HG03575 (cell line): ENCODE data around the gene GJB1.
"Not testable (repeated sequence)": the region's sequence is repeated elsewhere in the genome, so short reads cannot be mapped to it uniquely, and the experiment has no call there.

Experiments
- ATAC-seq: cut with Tn5 transposase; IDR thresholded peaks from one replicate; pipeline ENCODE4 v1.9.1; 2021; ENCODE audit not compliant: unreplicated experiment, insufficient number of reproducible peaks, low FRiP score; ENCODE audit errors: extremely low read depth

Gene GJB1

DNA sequence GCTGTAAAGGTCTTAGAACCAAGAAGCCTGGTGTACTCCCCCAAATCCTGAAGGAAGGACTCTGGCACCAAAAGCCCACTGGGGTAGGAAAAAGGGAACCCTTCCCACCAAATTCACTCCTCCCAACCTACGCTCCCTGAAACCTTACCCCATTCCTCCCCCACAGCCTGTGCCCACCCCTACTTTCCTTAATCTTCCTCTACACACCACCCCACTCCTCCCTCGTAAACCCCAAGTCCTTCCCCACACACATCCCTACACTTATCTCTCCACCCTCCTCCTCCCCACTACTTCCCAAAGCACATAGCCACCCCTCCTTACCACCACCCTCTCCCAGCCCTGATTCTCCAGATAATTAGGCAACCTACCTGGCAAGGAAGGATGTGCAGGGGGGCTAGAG lies 29.2 kb downstream of the GJB1 start:
- no peak for ATAC-seq

DNA sequence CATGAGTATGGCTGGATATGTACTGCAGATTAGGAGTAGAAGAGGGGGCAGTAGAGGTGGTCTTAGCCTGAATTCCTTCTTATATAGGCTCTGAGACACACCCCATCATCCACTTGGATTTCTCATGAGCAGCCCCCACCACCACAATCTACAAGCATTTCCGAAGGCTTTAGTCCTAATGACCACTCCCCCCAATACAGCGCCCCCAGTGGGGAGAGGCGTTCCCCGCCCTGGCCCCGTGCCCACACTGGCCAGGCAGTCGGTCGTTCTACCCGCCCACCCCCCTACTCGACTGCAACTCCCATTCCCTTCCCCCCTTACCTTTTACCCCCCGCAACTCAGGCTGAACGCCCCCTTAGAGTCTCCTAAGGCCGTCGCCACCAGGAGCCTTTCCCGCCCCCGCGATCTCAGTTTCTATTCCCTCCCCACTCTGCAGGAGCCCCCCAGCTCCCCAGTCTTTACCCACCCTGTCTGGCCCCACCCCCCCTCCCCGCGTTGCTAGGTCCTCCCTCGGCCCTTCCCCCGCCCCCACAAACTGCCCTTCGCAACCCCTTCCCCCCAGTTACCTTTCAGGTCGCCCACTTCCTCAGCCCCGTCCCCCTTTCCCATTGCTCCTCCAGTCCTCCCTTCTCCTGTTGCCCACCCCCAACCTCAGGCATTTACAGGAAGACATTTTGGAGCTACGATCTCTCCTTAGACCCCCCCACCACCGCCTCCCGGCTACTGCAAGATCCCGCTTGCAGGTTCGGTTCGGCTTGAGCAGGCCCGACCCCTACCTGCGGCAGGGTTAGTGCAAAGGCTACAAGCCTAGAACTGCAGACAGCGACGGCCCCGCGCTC lies 30.4 kb downstream of the GJB1 start:
- no peak for ATAC-seq

DNA sequence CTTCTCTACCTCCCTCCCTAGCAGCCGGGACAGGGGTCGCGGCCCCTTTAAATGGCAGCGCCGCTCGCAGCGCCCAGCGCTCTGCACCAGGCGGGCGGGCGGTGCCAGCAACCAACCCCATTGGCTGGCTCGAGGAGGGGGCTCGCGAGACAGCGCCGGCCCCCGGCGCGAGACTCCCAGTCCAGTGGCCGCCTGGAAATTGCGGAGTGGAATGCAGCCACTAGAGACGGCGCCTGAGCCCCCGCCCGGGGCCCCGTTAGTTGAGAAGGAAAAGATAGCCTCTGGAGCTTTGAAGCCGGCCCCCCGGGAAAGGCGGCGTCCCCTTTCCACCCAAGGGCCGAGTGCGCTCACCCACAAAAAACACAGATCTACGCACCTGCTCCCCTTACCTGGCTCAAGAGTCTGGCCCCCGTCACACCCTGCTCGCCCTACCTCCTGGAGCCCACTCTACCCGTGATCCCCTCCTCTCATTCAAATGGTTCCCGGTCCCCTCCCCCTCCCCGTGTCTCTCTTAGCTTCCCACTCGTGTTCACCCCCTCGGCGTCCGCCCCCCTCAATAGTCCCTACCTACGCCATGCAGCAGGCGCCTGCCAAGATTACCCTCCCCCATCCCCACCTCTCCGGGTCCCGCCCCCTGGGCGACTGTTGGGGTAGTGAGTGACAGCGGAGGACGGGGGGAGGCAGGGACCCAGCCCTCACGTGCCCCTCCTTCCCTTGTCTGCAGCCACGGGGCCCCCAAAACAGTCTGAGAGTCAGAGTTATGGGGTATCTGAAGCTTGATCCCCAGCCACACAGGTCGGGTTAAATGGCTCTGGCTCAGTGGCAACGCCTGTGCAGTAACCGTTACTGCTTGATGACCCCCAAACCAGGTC lies 31.3 kb downstream of the GJB1 start, which contains the start of gene ZMYM3:
Gene ZMYM3 (minus strand): TSS at position 49 of the 872 bp plus-strand sequence. CDS start 885 bp downstream, outside the sequence.
- no peak for ATAC-seq

DNA sequence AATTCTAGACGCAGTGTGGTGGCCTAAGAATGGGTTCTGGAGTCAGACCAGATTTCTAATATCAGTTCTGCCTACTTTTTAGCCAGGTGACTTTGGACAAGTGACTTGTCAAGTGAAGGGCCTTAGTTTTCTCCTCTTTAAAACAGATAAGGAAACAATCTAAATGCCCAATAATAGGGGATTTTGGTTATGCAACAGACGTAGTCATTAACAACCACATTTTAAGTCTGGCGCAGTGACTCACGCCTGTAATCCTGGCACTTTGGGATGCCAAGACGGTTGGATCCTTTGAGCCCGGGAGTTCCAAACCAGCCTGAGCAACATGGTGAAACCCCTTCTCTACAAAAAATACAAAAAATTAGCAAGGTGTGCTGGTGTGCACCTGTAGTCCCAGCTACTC lies 33.0 kb downstream of the GJB1 start:
- ATAC-seq: no peak

DNA sequence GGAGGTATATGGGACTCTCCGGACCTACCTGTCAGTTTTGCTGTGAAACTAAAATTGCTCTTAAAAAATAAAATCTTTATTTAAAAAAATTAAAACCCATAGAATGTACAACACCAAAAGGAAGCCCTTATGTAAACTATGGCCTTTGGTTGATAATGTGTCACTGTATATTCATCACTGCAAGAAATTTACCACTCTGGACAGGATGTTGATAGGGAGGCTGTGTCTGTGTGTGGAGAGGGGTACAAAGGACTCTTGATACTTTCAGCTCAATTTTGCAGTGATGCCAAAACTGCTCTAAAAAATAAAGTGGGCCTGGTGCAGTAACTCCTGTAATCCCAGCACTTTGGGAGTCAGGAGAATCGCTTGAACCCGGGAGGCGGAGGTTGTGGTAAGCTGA lies 33.8 kb downstream of the GJB1 start:
- no peak for ATAC-seq

DNA sequence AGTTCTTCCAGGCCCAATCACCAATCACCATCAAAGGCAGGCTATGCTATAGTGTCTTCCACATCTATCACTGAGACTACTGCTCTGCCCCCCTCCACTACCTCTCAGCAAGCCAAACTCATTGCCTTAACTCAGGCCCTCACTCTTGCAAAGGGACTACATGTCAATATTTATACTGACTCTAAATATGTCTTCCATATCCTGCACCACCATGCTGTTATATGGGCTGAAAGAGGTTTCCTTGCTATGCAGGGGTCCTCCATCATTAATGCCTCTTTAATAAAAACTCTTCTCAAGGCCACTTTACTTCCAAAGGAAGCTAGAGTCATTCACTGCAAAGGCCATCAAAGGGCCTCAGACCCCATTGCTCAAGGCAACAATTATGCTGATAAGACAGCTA lies 45.6 kb downstream of the GJB1 start:
- ATAC-seq: not testable (repeated sequence)

DNA sequence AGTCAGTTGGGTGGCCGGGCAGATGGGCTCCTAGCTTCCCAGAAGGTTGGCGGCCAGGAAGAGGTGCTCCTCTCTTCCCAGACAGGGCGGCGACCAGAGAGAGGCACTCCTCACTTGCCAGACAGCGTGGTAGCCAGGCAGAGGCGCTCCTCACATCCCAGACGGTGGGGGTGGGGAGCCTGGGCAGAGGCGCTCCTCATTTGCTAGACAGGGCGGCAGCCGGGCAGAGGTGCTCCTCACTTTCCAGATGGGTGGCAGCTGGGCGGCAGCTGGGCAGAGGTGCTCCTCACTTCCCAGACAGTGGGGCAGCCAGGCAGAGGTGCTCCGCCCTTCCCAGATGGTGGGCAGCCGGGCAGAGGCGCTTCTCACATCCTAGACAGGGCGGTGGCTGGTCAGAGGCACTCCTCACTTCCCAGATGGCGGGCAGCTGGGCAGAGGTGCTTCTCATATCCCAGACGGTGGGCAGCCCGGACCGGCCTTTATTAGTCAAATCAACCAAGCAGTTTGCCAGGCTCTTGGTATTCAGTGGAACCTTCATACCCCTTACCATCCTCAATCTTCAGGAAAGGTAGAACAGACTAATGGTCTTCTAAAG lies 46.9 kb downstream of the GJB1 start:
- no peak for ATAC-seq

DNA sequence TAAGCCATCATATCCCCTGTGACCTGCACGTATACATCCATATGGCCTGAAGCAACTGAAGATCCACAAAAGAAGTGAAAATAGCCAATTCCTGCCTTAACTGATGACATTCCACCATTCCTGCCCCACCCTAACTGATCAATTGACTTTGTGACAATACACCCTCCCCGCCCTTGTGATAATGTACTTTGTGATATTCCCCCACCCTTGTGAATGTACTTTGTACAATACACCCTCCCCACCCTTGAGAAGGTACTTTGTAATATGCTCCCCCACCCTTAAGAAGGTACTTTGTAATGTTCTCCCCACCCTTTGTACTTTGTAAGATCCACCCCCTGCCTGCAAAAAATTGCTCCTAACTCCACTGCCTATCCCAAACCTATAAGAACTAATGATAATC lies 49.3 kb downstream of the GJB1 start:
- ATAC-seq: not testable (repeated sequence)
